Peyer's patch (tissue), 4 donors: Measurements from ENCODE around the gene TBC1D9B. TPM values are rescaled to one million over a fixed set of nuclear protein-coding genes. Genes with fewer than 3 reads are reported as not detected.

ENCODE experiments used
- DNase-seq, 3 donors: peaks; one replicate each; pipeline ENCODE4 v3.0.0-alpha.2; 2017 to 2019
- H3K27ac ChIP-seq, 4 donors: fragments of 200-600 bp; sonication (generic); one replicate each; pipeline ENCODE4 v1.5.1; 2016 to 2019
- H3K27me3 ChIP-seq, 2 donors: fragments of 200-600 bp; sonication (generic); one replicate each; pipeline ENCODE4 v1.5.1; 2019
- H3K36me3 ChIP-seq, 3 donors: fragments of 200-600 bp; sonication (generic); one replicate each; pipeline ENCODE4 v1.5.1; 2016 to 2019
- H3K4me1 ChIP-seq, 4 donors: fragments of 200-600 bp; sonication (generic); one replicate each; pipeline ENCODE4 v1.5.1; 2016 to 2019
- H3K4me3 ChIP-seq, 4 donors: fragments of 200-600 bp; sonication (generic); 1 replicate in 3 of 4; 2 replicates in 1 of 4; pipeline ENCODE4 v1.5.1; 2016 to 2019; ENCODE audit warnings: mild to moderate bottlenecking in 1 of 4
- H3K9me3 ChIP-seq, 4 donors: fragments of 200-600 bp; sonication (generic); one replicate each; pipeline ENCODE4 v1.5.1; 2016 to 2019; ENCODE audit warnings: mild to moderate bottlenecking in 1 of 4
- CTCF ChIP-seq, 6 experiments: fragments of 450-650 bp in 4 of 6; fragments of 200-600 bp in 2 of 6; sonication (generic) in 1 of 6; IDR thresholded peaks; one replicate each; pipeline ENCODE4 v1.5.1; 2017 to 2019; ENCODE audit warnings: antibody characterized with exemption in 6 of 6, mild to moderate bottlenecking in 3 of 6, moderate library complexity in 1 of 6
- POLR2A ChIP-seq, 2 donors: fragments of 450-650 bp; IDR thresholded peaks; one replicate each; pipeline ENCODE4 v1.5.1; 2017; ENCODE audit warnings: antibody characterized with exemption in 2 of 2, mild to moderate bottlenecking in 2 of 2, moderate library complexity in 2 of 2
- total RNA-seq, 4 donors: library from RNA; depleted of rRNA; stranded (reverse); fragments of >200 nt; gene quantifications; one replicate each; pipeline ENCODE4 v1.1.0, GENCODE V29; 2016

Gene TBC1D9B
- total RNA-seq, 4 donors from 2014 or later, result 89.7 to 281 (median 186) TPM

- Histone ChIP-seq H3K4me3 (no peak overlapping the region), H3K4me1 (peaks cover 0 to 12% (median 3%) of the 10 kb centered on the region in 4 donors), H3K9me3 (no peaks in the 10 kb centered on the region), H3K27me3 (no peaks in the 10 kb centered on the region), H3K36me3 (peaks cover 0 to 33% (median 0%) of the 10 kb centered on the region in 3 donors), H3K27ac (peak overlapping the region in 1 of 4 donors; percentile 71)
- TF ChIP-seq POLR2A (IDR thresholded peaks at IDR 0.05), result no peak
- TF ChIP-seq CTCF (IDR thresholded peaks at IDR 0.05), result no peak
- peak in 1 of 3 donors; percentile 2 for DNase-seq
Observed at GRCh38 chr5:179854356-179854755, 53.3 kb downstream of the TBC1D9B start.

- no peaks in the 10 kb centered on the region for H3K27me3 ChIP-seq
- H3K36me3 ChIP-seq, result peaks cover 0 to 46% (median 0%) of the 10 kb centered on the region in 3 donors
- peak in 2 of 3 donors; percentile 13 to 37 for DNase-seq
- H3K9me3 ChIP-seq, result no peaks in the 10 kb centered on the region
- peaks cover 0 to 12% (median 3%) of the 10 kb centered on the region in 4 donors for H3K4me1 ChIP-seq
- TF ChIP-seq CTCF (IDR thresholded peaks at IDR 0.05) (no peak), POLR2A (IDR thresholded peaks at IDR 0.05) (no peak)
- H3K27ac ChIP-seq, result peak overlapping the region in 1 of 4 donors; percentile 71
- H3K4me3 ChIP-seq, result no peak overlapping the region
Observed at GRCh38 chr5:179852993-179853547, 54.6 kb downstream of the TBC1D9B start.

GRCh38 chr5:179841621-179842020 is 66.1 kb downstream of the TBC1D9B start:
- peaks cover 0 to 4% (median 1%) of the 10 kb centered on the region in 4 donors for H3K4me1 ChIP-seq
- TF ChIP-seq CTCF (IDR thresholded peaks at IDR 0.05), result no peak
- TF ChIP-seq POLR2A (IDR thresholded peaks at IDR 0.05), result no peak
- peaks cover 0 to 61% (median 0%) of the 10 kb centered on the region in 3 donors for H3K36me3 ChIP-seq
- H3K9me3 ChIP-seq, result no peaks in the 10 kb centered on the region
- no peaks in the 10 kb centered on the region for H3K27me3 ChIP-seq
- H3K27ac ChIP-seq, result no peak overlapping the region
- DNase-seq, result peak in 1 of 3 donors; percentile 46
- no peak overlapping the region for H3K4me3 ChIP-seq

- H3K4me3 ChIP-seq, result no peak overlapping the region
Observed at GRCh38 chr5:179840766-179841165, 66.9 kb downstream of the TBC1D9B start.

GRCh38 chr5:179840321-179840720 is 67.4 kb downstream of the TBC1D9B start:
- no peak overlapping the region for H3K27ac ChIP-seq

More at GRCh38 chr5:179840766-179841165, 66.9 kb downstream of the TBC1D9B start:
- peaks cover 0 to 63% (median 0%) of the 10 kb centered on the region in 3 donors for H3K36me3 ChIP-seq
- no peaks in the 10 kb centered on the region for H3K27me3 ChIP-seq
- TF ChIP-seq CTCF (IDR thresholded peaks at IDR 0.05) (no peak), POLR2A (IDR thresholded peaks at IDR 0.05) (no peak)
- peak in 1 of 3 donors; percentile 35 for DNase-seq
- H3K4me1 ChIP-seq, result peaks cover 0 to 11% (median 1%) of the 10 kb centered on the region in 4 donors
- H3K27ac ChIP-seq, result no peak overlapping the region
- H3K9me3 ChIP-seq, result no peaks in the 10 kb centered on the region

More at GRCh38 chr5:179840321-179840720, 67.4 kb downstream of the TBC1D9B start:
- peak in 1 of 3 donors; percentile 42 for DNase-seq
- no peaks in the 10 kb centered on the region for H3K27me3 ChIP-seq
- no peak for TF ChIP-seq POLR2A (IDR thresholded peaks at IDR 0.05)
- no peak for TF ChIP-seq CTCF (IDR thresholded peaks at IDR 0.05)
- H3K4me3 ChIP-seq, result no peak overlapping the region
- H3K36me3 ChIP-seq, result peaks cover 0 to 63% (median 0%) of the 10 kb centered on the region in 3 donors
- H3K4me1 ChIP-seq, result peaks cover 0 to 11% (median 1%) of the 10 kb centered on the region in 4 donors
- no peaks in the 10 kb centered on the region for H3K9me3 ChIP-seq
